NCI-H526 (cell line): ENCODE results near the gene DEPP1.

Source experiments
- DNase-seq, 2 experiments: peaks; one replicate each; lab custom pipeline; 2025; lab: John Stamatoyannopoulos, UW

DEPP1 gene

GRCh38 chr10:44966816-44967509, 11.6 kb downstream of the DEPP1 start:
- DNase-seq, result no peak

- no peak for DNase-seq
Measured at GRCh38 chr10:44966129-44966815, 12.3 kb downstream of the DEPP1 start.

GRCh38 chr10:44965651-44966097, 12.9 kb downstream of the DEPP1 start:
- DNase-seq, result no peak

- no peak for DNase-seq
Measured at GRCh38 chr10:44965104-44965503, 13.5 kb downstream of the DEPP1 start.

- DNase-seq, result peak in 1 of 2 experiments; percentile 23
Measured at GRCh38 chr10:44963772-44964633, 14.6 kb downstream of the DEPP1 start.

GRCh38 chr10:44962870-44963738, 15.5 kb downstream of the DEPP1 start:
- DNase-seq, result peak in 1 of 2 experiments; percentile 26

- peak in 1 of 2 experiments; percentile 4 for DNase-seq
Measured at GRCh38 chr10:44961931-44962750, 16.5 kb downstream of the DEPP1 start.

GRCh38 chr10:44961230-44961571, 17.4 kb downstream of the DEPP1 start:
- no peak for DNase-seq

- no peak for DNase-seq
Measured at GRCh38 chr10:44960482-44961229, 18.0 kb downstream of the DEPP1 start.

GRCh38 chr10:44960088-44960460, 18.5 kb downstream of the DEPP1 start:
- peak in 1 of 2 experiments; percentile 34 for DNase-seq

GRCh38 chr10:44959247-44960087, 19.1 kb downstream of the DEPP1 start, which contains the start of gene RASSF4:
RASSF4 (plus strand) TSS chr10:44959802; CDS start chr10:44970203, 10,401 bp downstream.
- DNase-seq, result peak; percentile 26 to 86

- no peak for DNase-seq
Measured at GRCh38 chr10:44958898-44959246, 19.7 kb downstream of the DEPP1 start.

GRCh38 chr10:44958196-44958897, 20.3 kb downstream of the DEPP1 start:
- no peak for DNase-seq

- DNase-seq, result no peak
Measured at GRCh38 chr10:44956717-44957706, 21.6 kb downstream of the DEPP1 start.

GRCh38 chr10:44956226-44956625, 22.4 kb downstream of the DEPP1 start:
- no peak for DNase-seq

GRCh38 chr10:44955413-44956070, 23.1 kb downstream of the DEPP1 start:
- DNase-seq, result no peak

GRCh38 chr10:44954962-44955361, 23.6 kb downstream of the DEPP1 start:
- no peak for DNase-seq
